GM12878 (cell line): Measurements from ENCODE around the gene FCHSD2. TPM values are rescaled to one million over a fixed set of nuclear protein-coding genes. Genes with fewer than 3 reads are reported as not detected.

ENCODE experiments used
- IRF4 ChIP-seq: IDR thresholded peaks from 2 replicates; pipeline ENCODE4 v1.6.1; 2011; ENCODE audit warnings: low read depth, low read length
- ZNF622 ChIP-seq: fragments of 450-650 bp; IDR thresholded peaks from 2 replicates; pipeline ENCODE4 v1.6.1; 2017; ENCODE audit warnings: mild to moderate bottlenecking, inconsistent platforms
- polyA plus RNA-seq, 11 experiments: library from polyadenylated mRNA; depleted of rRNA in 4 of 11; unstranded in 6 of 11; stranded (reverse) in 5 of 11; fragments of >200 nt; fragmentation: Nextera tagmentation in 4 of 11; fragmentation: Illumina TruSeq in 1 of 11; extraction: Ambion mirVana in 4 of 11; extraction: Trizol in 1 of 11; gene quantifications; 1 replicate in 1 of 11; 2 replicates in 10 of 11; pipeline versions ENCODE4 v1.2.1 to v1.2.3, GENCODE V29; 2011 to 2016; ENCODE audit warnings: inconsistent platforms in 2 of 11, missing spikeins in 2 of 11, low read depth in 1 of 11
- total RNA-seq, 4 experiments: library from RNA; depleted of rRNA in 3 of 4; stranded (reverse); fragments of >200 nt in 3 of 4; fragmentation: Illumina TruSeq in 1 of 4; extraction: Trizol in 1 of 4; gene quantifications; 2 replicates each; pipeline versions ENCODE4 v1.2.1 to v1.2.3, GENCODE V29; 2013 to 2021
- TF ChIP-seq, protein P1 (sequence below): fragments of 450-650 bp; IDR thresholded peaks from 2 replicates; pipeline ENCODE4 v1.6.1; 2017; ENCODE audit warnings: low read depth, mild to moderate bottlenecking, moderate library complexity
- TF ChIP-seq, protein P2 (sequence below): fragments of 450-650 bp; IDR thresholded peaks from 2 replicates; pipeline ENCODE4 v1.6.1; 2017; ENCODE audit warnings: mild to moderate bottlenecking, moderate library complexity
- TF ChIP-seq, protein P3 (sequence below): IDR thresholded peaks from 2 replicates; pipeline ENCODE4 v1.6.1; 2012; ENCODE audit warnings: low read depth, low read length, improper control_type of control experiment
- TF ChIP-seq, protein P4 (sequence below): IDR thresholded peaks from 2 replicates; pipeline ENCODE4 v1.6.1; 2012; ENCODE audit warnings: mild to moderate bottlenecking, low read depth, low read length

FCHSD2 gene
- total and polyA plus RNA-seq, 10 of the 15 experiments (the other 5 are each of a cell fraction or from before 2014, with no cell fraction given), result 13.2 to 89.8 (median 47.8) TPM

DNA sequence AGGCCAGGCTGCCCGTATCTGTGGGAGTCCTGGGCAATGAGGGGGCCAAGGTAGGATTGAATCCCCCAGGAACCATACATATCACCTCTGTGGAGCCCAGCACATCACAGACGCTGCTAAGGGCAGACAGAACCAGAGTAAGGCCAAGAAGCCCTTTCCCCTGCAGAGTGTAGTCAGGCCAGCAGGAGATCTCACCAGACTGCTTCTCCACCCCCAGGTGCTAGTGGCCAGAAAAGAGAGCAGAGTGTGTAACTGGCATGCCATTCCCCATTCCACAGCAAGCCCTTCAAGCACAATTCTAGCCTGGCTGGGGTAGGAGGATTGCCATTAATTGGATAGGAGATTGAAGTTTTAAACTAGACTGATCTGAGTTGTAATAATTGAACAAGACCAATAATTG, 28.0 kb upstream of the FCHSD2 start (continued):
- TF ChIP-seq, protein P1, sequence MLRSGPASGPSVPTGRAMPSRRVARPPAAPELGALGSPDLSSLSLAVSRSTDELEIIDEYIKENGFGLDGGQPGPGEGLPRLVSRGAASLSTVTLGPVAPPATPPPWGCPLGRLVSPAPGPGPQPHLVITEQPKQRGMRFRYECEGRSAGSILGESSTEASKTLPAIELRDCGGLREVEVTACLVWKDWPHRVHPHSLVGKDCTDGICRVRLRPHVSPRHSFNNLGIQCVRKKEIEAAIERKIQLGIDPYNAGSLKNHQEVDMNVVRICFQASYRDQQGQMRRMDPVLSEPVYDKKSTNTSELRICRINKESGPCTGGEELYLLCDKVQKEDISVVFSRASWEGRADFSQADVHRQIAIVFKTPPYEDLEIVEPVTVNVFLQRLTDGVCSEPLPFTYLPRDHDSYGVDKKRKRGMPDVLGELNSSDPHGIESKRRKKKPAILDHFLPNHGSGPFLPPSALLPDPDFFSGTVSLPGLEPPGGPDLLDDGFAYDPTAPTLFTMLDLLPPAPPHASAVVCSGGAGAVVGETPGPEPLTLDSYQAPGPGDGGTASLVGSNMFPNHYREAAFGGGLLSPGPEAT, result no peak
- TF ChIP-seq, protein P2, sequence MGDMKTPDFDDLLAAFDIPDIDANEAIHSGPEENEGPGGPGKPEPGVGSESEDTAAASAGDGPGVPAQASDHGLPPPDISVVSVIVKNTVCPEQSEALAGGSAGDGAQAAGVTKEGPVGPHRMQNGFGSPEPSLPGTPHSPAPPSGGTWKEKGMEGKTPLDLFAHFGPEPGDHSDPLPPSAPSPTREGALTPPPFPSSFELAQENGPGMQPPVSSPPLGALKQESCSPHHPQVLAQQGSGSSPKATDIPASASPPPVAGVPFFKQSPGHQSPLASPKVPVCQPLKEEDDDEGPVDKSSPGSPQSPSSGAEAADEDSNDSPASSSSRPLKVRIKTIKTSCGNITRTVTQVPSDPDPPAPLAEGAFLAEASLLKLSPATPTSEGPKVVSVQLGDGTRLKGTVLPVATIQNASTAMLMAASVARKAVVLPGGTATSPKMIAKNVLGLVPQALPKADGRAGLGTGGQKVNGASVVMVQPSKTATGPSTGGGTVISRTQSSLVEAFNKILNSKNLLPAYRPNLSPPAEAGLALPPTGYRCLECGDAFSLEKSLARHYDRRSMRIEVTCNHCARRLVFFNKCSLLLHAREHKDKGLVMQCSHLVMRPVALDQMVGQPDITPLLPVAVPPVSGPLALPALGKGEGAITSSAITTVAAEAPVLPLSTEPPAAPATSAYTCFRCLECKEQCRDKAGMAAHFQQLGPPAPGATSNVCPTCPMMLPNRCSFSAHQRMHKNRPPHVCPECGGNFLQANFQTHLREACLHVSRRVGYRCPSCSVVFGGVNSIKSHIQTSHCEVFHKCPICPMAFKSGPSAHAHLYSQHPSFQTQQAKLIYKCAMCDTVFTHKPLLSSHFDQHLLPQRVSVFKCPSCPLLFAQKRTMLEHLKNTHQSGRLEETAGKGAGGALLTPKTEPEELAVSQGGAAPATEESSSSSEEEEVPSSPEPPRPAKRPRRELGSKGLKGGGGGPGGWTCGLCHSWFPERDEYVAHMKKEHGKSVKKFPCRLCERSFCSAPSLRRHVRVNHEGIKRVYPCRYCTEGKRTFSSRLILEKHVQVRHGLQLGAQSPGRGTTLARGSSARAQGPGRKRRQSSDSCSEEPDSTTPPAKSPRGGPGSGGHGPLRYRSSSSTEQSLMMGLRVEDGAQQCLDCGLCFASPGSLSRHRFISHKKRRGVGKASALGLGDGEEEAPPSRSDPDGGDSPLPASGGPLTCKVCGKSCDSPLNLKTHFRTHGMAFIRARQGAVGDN, result no peak
- TF ChIP-seq, protein P3, sequence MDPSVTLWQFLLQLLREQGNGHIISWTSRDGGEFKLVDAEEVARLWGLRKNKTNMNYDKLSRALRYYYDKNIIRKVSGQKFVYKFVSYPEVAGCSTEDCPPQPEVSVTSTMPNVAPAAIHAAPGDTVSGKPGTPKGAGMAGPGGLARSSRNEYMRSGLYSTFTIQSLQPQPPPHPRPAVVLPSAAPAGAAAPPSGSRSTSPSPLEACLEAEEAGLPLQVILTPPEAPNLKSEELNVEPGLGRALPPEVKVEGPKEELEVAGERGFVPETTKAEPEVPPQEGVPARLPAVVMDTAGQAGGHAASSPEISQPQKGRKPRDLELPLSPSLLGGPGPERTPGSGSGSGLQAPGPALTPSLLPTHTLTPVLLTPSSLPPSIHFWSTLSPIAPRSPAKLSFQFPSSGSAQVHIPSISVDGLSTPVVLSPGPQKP, result no peak
- TF ChIP-seq IRF4, result no peak
- no peak for TF ChIP-seq ZNF622
- TF ChIP-seq, protein P4, sequence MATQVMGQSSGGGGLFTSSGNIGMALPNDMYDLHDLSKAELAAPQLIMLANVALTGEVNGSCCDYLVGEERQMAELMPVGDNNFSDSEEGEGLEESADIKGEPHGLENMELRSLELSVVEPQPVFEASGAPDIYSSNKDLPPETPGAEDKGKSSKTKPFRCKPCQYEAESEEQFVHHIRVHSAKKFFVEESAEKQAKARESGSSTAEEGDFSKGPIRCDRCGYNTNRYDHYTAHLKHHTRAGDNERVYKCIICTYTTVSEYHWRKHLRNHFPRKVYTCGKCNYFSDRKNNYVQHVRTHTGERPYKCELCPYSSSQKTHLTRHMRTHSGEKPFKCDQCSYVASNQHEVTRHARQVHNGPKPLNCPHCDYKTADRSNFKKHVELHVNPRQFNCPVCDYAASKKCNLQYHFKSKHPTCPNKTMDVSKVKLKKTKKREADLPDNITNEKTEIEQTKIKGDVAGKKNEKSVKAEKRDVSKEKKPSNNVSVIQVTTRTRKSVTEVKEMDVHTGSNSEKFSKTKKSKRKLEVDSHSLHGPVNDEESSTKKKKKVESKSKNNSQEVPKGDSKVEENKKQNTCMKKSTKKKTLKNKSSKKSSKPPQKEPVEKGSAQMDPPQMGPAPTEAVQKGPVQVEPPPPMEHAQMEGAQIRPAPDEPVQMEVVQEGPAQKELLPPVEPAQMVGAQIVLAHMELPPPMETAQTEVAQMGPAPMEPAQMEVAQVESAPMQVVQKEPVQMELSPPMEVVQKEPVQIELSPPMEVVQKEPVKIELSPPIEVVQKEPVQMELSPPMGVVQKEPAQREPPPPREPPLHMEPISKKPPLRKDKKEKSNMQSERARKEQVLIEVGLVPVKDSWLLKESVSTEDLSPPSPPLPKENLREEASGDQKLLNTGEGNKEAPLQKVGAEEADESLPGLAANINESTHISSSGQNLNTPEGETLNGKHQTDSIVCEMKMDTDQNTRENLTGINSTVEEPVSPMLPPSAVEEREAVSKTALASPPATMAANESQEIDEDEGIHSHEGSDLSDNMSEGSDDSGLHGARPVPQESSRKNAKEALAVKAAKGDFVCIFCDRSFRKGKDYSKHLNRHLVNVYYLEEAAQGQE, result no peak
